ENCODE data around the gene GOLGA3. TPM values are rescaled to one million over a fixed set of nuclear protein-coding genes. Genes with fewer than 3 reads are reported as not detected.
A peak's percentile ranks its signal among the peaks of the same experiment; 100 is the strongest.
"Not testable (repeated sequence)": the region's sequence is repeated elsewhere in the genome, so short reads cannot be mapped to it uniquely, and the experiment has no call there.

Gene GOLGA3
- total and polyA plus RNA-seq, 3 donors from 2014 or later = 30.4 to 95.2 (median 72.3) TPM

DNA sequence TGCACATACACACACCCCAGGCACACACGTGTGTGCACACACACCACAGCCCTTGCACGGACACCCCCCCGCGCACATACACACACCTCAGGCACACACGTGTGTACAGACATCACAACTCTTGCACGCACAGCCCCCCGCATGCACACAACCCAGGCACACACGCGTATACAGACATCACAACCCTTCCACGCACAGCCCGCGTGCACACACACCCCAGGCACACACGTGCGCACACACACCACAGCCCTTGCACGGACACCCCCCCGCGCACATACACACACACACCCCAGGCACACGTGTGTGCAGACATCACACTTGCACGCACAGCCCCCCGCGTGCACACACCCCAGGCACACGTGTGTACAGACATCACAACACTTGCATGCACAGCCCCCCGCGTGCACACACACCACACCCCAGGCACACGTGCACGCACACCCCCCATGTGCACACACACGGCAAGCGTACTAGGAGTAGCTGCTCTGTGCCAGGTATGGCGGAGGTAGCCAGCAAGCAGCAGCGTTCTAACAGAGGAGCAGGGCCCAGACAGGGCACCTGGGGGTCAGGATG is 48.8 kb downstream of the GOLGA3 start:
- intact Hi-C loops (cut with DNase I; ENCODE audit: low total_unique reads) = no loop called here
- 84 to 93% methylated on average over 24 to 29 of the region's 30 CpGs for WGBS, 2 donors
- no peaks in the 10 kb centered on the region for H3K36me3 ChIP-seq (ENCODE audit: low read depth, missing control alignments)

GRCh38 chr12:132777614-132778013 is 51.1 kb downstream of the GOLGA3 start:
- H3K4me3 ChIP-seq = no peak overlapping the region
- peaks cover 4% of the 10 kb centered on the region for H3K36me3 ChIP-seq (ENCODE audit: low read depth, missing control alignments)
- TF ChIP-seq POLR2A (IDR thresholded peaks at IDR 0.05) = no peak
- TF ChIP-seq, protein P1, sequence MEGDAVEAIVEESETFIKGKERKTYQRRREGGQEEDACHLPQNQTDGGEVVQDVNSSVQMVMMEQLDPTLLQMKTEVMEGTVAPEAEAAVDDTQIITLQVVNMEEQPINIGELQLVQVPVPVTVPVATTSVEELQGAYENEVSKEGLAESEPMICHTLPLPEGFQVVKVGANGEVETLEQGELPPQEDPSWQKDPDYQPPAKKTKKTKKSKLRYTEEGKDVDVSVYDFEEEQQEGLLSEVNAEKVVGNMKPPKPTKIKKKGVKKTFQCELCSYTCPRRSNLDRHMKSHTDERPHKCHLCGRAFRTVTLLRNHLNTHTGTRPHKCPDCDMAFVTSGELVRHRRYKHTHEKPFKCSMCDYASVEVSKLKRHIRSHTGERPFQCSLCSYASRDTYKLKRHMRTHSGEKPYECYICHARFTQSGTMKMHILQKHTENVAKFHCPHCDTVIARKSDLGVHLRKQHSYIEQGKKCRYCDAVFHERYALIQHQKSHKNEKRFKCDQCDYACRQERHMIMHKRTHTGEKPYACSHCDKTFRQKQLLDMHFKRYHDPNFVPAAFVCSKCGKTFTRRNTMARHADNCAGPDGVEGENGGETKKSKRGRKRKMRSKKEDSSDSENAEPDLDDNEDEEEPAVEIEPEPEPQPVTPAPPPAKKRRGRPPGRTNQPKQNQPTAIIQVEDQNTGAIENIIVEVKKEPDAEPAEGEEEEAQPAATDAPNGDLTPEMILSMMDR (IDR thresholded peaks at IDR 0.05) = no peak
- no peak for DNase-seq
- H3K9me3 ChIP-seq = no peaks in the 10 kb centered on the region
- 85% methylated on average over 5 to 20 of the region's 20 CpGs for WGBS, 2 donors
- intact Hi-C loops (cut with DNase I; ENCODE audit: low total_unique reads) = no loop called here
- H3K27ac ChIP-seq = peak overlapping the region in 1 of 2 donors; percentile 0
- H3K4me1 ChIP-seq = peaks cover 16% of the 10 kb centered on the region
- H3K27me3 ChIP-seq = no peaks in the 10 kb centered on the region

More for the DNA sequence above, 48.8 kb downstream of the GOLGA3 start:
- H3K4me3 ChIP-seq = no peak overlapping the region
- no peak for DNase-seq
- H3K4me1 ChIP-seq = peaks cover 16% of the 10 kb centered on the region
- no peaks in the 10 kb centered on the region for H3K27me3 ChIP-seq
- TF ChIP-seq POLR2A (IDR thresholded peaks at IDR 0.05) = no peak
- TF ChIP-seq, protein P1 (IDR thresholded peaks at IDR 0.05) = no peak
- no peaks in the 10 kb centered on the region for H3K9me3 ChIP-seq
- H3K27ac ChIP-seq = no peak overlapping the region

- TF ChIP-seq, protein P1 (IDR thresholded peaks at IDR 0.05) = no peak
- TF ChIP-seq POLR2A (IDR thresholded peaks at IDR 0.05) = no peak
- Histone ChIP-seq H3K9me3 (no peaks in the 10 kb centered on the region), H3K27ac (peak overlapping the region in 1 of 2 donors; percentile 0), H3K4me3 (no peak overlapping the region), H3K27me3 (no peaks in the 10 kb centered on the region), H3K4me1 (peaks cover 16% of the 10 kb centered on the region), H3K36me3 (ENCODE audit: low read depth, missing control alignments) (peaks cover 4% of the 10 kb centered on the region)
- intact Hi-C loops (cut with DNase I; ENCODE audit: low total_unique reads) = no loop called here
- WGBS, 2 donors = 44 to 74% methylated on average over 17 to 29 of the region's 29 CpGs
- DNase-seq = peak; percentile 86
Observed at GRCh38 chr12:132776816-132777568, 51.7 kb downstream of the GOLGA3 start.

GRCh38 chr12:132776230-132776625 is 52.4 kb downstream of the GOLGA3 start:
- WGBS, 2 donors = 82 to 85% methylated on average over 9 to 10 of the region's 12 CpGs

DNA sequence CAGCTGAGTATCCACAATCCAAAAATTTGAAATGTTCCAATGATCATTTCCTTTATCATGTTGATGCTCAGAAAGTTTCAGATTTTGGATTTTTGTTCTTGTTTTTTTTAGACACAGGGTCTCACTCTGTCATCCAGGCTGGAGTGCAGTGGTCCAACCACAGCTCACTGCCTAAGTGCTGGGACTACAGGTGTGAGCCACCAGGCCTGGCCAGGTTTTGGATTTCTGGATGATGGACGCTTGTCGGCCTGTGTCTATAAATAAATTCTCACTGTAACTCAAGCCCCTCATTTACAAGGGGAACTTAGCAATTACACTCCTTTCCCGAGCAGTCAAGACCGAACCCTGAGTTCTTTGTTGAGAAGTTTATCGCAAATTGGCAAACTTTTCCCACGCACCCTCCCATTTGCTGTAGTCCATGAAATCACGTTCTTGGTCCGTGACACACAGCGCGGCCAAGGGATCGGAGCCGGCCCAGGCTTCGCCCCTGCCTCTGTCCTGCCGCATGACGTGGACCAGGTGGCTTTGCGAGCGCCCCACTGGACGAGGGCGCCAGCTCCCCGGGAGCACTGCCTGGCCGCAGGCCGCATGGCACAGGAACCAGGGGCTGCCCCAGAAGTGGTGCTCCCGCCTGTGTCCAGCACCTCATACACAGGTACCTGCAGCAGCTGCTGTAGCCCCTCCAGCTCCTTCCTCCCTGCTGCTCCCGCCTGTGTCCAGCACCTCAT is 53.0 kb downstream of the GOLGA3 start:
- Histone ChIP-seq H3K27me3 (no peaks in the 10 kb centered on the region), H3K27ac (no peak overlapping the region), H3K9me3 (no peaks in the 10 kb centered on the region), H3K4me1 (peaks cover 16% of the 10 kb centered on the region), H3K4me3 (no peak overlapping the region), H3K36me3 (ENCODE audit: low read depth, missing control alignments) (peaks cover 4% of the 10 kb centered on the region)
- 92 to 96% methylated on average over 7 to 23 of the region's 24 CpGs for WGBS, 2 donors
- TF ChIP-seq POLR2A (IDR thresholded peaks at IDR 0.05) = no peak
- TF ChIP-seq, protein P1 (IDR thresholded peaks at IDR 0.05) = no peak
- intact Hi-C loops (cut with DNase I; ENCODE audit: low total_unique reads) = no loop called here
- no peak for DNase-seq

More at GRCh38 chr12:132776230-132776625, 52.4 kb downstream of the GOLGA3 start:
- H3K27ac ChIP-seq; H3K36me3 ChIP-seq (ENCODE audit: low read depth, missing control alignments); intact Hi-C loops (cut with DNase I; ENCODE audit: low total_unique reads); H3K4me3 ChIP-seq; DNase-seq; H3K9me3 ChIP-seq; H3K27me3 ChIP-seq: not testable (repeated sequence)
- H3K4me1 ChIP-seq = peaks cover 16% of the 10 kb centered on the region
